HG02852 (cell line): ENCODE measurements around the gene CHL1.

Experiments
- ATAC-seq: cut with Tn5 transposase; IDR thresholded peaks from one replicate; pipeline ENCODE4 v1.9.1; 2021; ENCODE audit warnings: mild to moderate bottlenecking, moderate library complexity; ENCODE audit not compliant: unreplicated experiment

The CHL1 gene

GRCh38 chr3:196311-197148 lies at the start of gene CHL1:
CHL1 (plus strand) TSS chr3:196763; CDS start chr3:319777, 123,014 bp downstream.
- ATAC-seq, result no peak

GRCh38 chr3:151614-152189 lies 44.9 kb upstream of the CHL1 start:
- no peak for ATAC-seq

GRCh38 chr3:159974-160373 lies 36.6 kb upstream of the CHL1 start:
- ATAC-seq, result no peak

GRCh38 chr3:166071-166470 lies 30.5 kb upstream of the CHL1 start:
- ATAC-seq, result no peak

GRCh38 chr3:166799-167198 lies 29.8 kb upstream of the CHL1 start:
- no peak for ATAC-seq

GRCh38 chr3:173886-174285 lies 22.7 kb upstream of the CHL1 start:
- ATAC-seq, result peak; percentile 57

GRCh38 chr3:184976-185375 lies 11.6 kb upstream of the CHL1 start:
- ATAC-seq, result no peak

GRCh38 chr3:192215-192929 lies 4.2 kb upstream of the CHL1 start:
- peak; percentile 92 for ATAC-seq

- ATAC-seq, result no peak
These were observed 2.6 kb upstream of the CHL1 start for GRCh38 chr3:194001-194400.

GRCh38 chr3:194421-194820 lies 2.1 kb upstream of the CHL1 start:
- no peak for ATAC-seq

- ATAC-seq, result no peak
These were observed 897 bp upstream of the CHL1 start for GRCh38 chr3:195666-196065.

GRCh38 chr3:197149-197827 lies 725 bp downstream of the CHL1 start:
- ATAC-seq, result peak; percentile 33

- peak; percentile 53 for ATAC-seq
These were observed 1.4 kb downstream of the CHL1 start for GRCh38 chr3:197828-198491.

GRCh38 chr3:199835-200234 lies 3.3 kb downstream of the CHL1 start:
- ATAC-seq, result no peak

- no peak for ATAC-seq
These were observed 4.3 kb downstream of the CHL1 start for GRCh38 chr3:200758-201325.

GRCh38 chr3:204102-204501 lies 7.5 kb downstream of the CHL1 start:
- ATAC-seq, result no peak

- ATAC-seq, result no peak
These were observed 11.4 kb downstream of the CHL1 start for GRCh38 chr3:207973-208372.

GRCh38 chr3:210669-211068 lies 14.1 kb downstream of the CHL1 start:
- ATAC-seq, result no peak

- peak; percentile 99 for ATAC-seq
These were observed 15.9 kb downstream of the CHL1 start for GRCh38 chr3:212432-212831.

- ATAC-seq, result no peak
These were observed 20.7 kb downstream of the CHL1 start for GRCh38 chr3:217099-217813.
